Suprapubic skin (tissue), 4 donors: ENCODE measurements around the gene DOK4.

Experiments
- CTCF ChIP-seq, 2 donors: fragments of 200-600 bp in 1 of 2; fragments of 450-650 bp in 1 of 2; sonication (generic) in 1 of 2; IDR thresholded peaks; one replicate each; pipeline ENCODE4 v1.5.1; 2016 to 2019; ENCODE audit warnings: antibody characterized with exemption in 2 of 2, mild to moderate bottlenecking in 1 of 2, moderate library complexity in 1 of 2
- EP300 ChIP-seq: sonication (generic); formaldehyde crosslinking; IDR thresholded peaks from one replicate; pipeline ENCODE4 v1.6.1; 2017; ENCODE audit warnings: antibody characterized with exemption
- POLR2A ChIP-seq, 2 donors: fragments of 450-650 bp; IDR thresholded peaks; one replicate each; pipeline ENCODE4 v1.6.1; 2017; ENCODE audit warnings: antibody characterized with exemption in 2 of 2, mild to moderate bottlenecking in 2 of 2, moderate library complexity in 2 of 2
- POLR2AphosphoS5 ChIP-seq, 3 donors: sonication (generic); formaldehyde crosslinking; IDR thresholded peaks; one replicate each; pipeline ENCODE4 v1.6.1; 2017; ENCODE audit warnings: antibody characterized with exemption in 3 of 3

DNA sequence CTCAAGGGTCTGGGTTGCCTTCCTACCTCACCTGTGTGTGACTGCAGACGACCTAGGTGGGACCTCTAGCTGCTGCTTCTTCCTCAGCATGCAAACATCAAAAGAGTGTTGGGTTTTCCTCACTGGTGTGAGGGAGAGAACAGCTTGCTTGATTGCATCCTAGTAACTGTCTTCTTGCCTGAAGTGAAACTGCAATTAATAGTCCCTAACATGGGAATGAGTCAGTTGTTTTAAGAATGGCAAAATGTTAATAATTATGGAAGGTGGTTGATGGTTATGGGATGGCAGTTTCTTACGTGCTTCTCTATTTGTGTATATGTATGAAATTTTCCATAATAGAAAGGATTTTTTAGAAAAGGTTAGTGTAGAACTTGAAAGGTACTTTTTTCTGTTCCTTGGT lies 17.9 kb downstream of the DOK4 start:
- TF ChIP-seq CTCF (IDR thresholded peaks at IDR 0.05) (no peak), POLR2A (IDR thresholded peaks at IDR 0.05) (no peak), POLR2AphosphoS5 (IDR thresholded peaks at IDR 0.05) (no peak), EP300 (no peak)
